C4-2B (cell line): ENCODE data around the gene MRPL18.

ENCODE experiments used
- ZFX ChIP-seq: fragments of 450-650 bp; IDR thresholded peaks from 2 replicates; pipeline ENCODE4 v1.6.1; 2017
- TF ChIP-seq, protein P1 (sequence below): fragments of 450-650 bp; conservative IDR thresholded peaks from 2 replicates; pipeline ENCODE4 v1.5.1; 2017; ENCODE audit warnings: mild to moderate bottlenecking

DNA sequence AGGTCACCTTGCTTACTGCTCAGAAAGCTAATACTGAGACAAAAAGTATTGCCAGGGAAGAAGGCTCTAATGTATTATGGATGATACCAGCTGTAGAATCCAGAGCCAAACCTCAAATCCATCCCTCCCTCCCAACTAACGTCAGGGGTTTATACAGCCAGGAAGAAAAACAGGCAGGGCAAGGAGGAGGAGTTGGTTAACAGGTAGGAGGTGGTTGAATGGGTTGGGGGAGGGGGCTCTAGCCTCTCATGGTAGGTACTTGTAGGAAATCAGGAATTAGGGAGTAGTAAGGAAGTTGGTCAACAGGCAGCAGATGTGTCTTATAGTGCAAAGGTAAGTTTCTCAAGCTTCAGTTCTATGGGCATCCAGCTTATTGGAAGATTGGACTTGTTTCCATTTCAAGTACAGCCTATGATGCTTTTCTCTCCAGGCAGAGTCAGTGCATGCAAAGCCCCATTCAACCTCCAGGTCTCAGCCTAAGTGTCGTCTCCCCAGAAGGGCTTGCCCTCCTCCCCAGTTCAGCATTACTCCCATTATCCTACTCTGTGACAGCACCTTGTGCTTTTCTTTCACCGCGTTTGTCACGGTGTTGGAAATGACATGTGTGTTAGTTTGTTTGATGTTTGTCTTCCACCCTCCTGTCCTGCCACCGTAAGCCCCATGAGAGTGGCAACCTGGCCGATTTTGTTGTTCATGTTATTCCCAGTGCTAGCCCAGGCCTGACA is 47.9 kb downstream of the MRPL18 start:
- TF ChIP-seq, protein P1, sequence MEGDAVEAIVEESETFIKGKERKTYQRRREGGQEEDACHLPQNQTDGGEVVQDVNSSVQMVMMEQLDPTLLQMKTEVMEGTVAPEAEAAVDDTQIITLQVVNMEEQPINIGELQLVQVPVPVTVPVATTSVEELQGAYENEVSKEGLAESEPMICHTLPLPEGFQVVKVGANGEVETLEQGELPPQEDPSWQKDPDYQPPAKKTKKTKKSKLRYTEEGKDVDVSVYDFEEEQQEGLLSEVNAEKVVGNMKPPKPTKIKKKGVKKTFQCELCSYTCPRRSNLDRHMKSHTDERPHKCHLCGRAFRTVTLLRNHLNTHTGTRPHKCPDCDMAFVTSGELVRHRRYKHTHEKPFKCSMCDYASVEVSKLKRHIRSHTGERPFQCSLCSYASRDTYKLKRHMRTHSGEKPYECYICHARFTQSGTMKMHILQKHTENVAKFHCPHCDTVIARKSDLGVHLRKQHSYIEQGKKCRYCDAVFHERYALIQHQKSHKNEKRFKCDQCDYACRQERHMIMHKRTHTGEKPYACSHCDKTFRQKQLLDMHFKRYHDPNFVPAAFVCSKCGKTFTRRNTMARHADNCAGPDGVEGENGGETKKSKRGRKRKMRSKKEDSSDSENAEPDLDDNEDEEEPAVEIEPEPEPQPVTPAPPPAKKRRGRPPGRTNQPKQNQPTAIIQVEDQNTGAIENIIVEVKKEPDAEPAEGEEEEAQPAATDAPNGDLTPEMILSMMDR, result no peak
- TF ChIP-seq ZFX, result no peak
